Stimulated activated CD8-positive, alpha-beta memory T cell treated with anti-CD3 and anti-CD28 coated beads, Interleukin-2, amount 100 ng/mL, for 1 hour (primary cell): ENCODE measurements around the gene EBF3.

Experiments
- DNase-seq, 2 donors: peaks; one replicate each; pipeline ENCODE4 v3.0.0-alpha.2; 2020; ENCODE audit warnings: low read depth in 2 of 2

Gene EBF3

DNA sequence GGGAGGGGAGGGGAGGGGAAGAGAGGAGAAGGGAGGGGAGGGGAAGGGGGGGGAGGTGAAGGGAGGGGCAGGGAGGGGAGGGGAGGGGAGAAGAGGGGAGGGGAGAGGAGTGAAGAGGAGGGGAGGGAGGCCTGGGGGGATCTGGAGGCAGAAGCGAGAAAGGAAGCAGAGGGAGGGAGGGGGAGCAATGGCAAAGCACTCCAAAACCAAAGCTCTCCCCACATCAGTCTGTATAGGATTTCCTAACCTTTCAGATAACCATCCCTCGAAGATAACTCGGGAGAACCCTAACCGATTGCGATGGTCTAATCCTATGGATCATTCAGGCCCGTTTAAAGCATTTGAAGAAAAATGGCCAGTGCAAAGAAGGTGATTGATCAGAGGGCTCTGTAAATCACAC, 19.0 kb downstream of the EBF3 start:
- DNase-seq: no peak

DNA sequence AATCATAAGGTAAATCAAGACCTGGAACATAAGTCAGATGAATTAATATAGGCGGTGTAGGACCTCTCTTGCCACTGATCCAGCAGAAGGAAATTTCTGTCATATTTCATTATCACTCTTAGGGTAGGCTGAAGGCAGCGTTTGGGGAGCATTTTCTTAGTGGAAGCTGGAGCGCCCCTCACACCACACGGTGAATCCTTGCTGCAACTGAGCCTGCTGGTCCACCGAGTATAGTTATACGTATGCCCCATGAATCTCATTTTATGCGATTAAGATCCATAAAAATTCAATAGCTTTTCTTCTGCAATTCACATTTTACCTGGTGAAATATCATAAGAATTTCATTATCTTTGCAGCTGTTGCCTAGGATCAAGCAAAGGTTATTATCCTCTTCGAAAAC, 19.6 kb downstream of the EBF3 start:
- no peak for DNase-seq

DNA sequence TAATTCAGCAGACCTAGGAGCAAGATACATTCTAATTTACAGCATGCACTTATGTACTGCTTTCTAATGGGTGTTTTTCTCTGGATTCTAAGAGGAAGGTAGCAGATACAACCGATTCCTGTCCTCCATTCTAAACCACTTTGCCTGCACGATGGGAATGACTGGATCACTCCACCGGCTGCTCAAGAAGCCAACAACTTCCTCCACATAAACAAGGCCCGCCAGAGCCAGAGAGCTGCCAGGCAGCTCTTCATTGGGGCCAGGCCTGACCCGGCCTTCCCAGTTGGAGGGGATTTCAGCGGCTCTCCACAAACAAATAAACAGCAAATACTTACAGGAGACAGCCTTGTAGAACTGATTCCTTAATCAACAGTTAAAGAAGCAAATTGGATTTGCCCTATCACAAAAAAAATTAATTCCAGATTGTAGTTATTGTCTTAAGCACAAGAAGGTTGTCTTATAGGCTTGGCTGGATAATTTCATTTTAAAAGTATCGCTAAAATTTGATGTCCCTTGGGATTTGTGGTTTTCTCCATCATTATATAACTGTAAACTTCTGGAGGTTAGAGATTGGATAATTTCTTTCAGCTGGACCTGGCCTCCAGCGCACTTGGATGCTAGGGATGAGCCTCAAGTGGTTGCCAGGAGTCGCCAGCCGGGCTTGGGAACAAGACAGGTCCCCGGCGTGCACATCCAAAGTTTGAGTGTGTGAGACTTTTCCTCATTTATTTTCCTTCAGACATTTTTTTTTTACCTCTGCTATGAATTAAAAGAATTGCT, 20.9 kb downstream of the EBF3 start:
- DNase-seq: no peak

DNA sequence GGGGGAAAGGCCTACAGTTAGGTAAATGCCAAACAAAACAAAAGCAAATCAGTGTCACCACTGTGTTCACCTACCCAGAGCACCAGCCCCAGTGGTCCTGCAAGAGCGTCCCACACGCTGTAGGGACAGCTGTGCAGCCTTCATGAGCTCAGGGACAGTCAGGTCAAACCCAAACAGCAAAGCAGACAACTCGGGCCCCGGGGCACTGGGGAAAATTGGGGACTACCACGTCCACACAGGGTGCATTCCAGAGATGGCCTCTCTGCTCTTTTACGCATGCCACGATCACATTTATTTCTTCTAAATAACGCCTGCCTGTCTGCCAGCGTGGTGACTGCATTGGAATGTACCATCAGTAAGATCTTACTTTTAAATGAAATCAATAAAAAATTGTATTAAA, 21.7 kb downstream of the EBF3 start:
- DNase-seq: no peak

DNA sequence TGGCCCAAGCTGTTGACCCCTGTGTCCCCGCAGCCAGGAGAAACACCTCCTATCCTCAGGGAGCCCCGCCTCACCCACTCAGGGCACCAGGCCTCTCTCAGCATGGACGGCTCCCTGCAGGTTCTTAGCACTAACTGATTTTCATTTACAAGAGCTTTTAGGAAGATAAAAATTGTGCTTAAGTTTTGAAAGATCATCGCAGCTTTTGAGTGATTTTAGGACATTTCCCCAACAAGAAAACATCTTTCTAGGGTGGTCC, 22.1 kb downstream of the EBF3 start:
- DNase-seq: no peak

DNA sequence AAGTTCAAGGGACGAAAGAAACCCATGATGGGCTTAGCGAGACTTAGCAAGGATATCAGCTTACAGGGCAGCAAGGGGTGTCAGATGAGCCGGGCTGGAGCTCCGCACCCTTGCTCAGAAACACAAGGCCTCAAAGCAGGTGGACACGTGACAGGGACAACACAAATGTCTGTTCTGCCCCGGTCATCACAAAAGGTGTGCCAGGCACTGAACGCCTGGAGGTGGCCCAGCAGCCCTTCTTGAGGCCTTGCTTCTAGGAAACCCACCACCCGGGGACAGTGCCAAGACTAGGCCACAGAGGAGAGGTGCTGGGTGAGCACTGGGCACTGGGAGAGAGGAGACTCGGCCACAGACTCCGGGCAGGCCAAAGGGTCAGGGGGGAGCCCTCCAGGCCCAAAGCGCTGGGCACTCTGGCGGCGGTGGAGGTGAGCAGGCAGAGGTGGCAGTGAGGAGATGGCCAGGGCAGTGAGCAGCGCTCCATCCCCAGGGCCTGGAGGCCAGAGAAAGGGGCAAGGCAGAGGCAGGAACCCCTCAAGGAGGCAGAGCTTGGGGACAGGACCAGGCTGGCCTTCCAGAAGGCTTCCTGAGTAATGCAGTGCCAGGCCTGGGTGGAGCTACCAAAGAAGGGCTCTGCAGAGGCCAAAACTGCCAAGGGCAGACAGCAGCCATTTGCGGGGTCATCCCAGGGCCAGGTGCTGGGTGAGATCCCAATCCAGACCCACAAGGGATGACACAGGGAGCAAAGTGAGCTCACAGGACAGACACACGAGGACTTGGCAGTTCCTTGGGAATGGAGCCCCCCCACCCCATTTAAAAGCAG, 22.7 kb downstream of the EBF3 start:
- DNase-seq: no peak

DNA sequence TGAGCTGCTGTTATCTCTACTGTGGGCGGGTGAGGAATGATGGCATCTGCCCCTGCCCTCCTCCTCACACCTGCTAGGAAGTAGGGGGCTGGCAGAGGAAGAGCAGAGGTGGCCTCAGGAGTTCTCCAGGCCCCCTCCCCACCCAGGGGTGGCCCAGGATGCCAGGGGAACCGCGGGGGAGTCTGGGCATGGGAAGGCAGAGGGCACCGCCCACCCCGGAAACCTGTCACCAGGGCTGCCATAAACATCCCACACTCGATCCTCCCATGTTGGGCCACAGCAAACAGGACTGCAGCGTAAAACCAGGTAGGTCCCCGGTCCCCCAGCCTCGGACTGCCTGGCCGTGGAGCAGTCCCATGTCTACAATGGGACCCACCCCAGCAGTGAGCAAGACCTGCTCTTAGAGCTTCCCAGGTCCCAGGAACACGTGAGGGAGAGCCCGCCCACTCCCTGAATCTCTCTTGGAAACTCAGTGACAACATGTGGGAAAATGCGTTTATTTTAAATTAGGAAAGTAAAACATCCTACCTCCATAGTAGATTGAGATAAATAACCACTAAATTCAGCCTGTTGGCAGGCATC, 23.4 kb downstream of the EBF3 start:
- DNase-seq: no peak

DNA sequence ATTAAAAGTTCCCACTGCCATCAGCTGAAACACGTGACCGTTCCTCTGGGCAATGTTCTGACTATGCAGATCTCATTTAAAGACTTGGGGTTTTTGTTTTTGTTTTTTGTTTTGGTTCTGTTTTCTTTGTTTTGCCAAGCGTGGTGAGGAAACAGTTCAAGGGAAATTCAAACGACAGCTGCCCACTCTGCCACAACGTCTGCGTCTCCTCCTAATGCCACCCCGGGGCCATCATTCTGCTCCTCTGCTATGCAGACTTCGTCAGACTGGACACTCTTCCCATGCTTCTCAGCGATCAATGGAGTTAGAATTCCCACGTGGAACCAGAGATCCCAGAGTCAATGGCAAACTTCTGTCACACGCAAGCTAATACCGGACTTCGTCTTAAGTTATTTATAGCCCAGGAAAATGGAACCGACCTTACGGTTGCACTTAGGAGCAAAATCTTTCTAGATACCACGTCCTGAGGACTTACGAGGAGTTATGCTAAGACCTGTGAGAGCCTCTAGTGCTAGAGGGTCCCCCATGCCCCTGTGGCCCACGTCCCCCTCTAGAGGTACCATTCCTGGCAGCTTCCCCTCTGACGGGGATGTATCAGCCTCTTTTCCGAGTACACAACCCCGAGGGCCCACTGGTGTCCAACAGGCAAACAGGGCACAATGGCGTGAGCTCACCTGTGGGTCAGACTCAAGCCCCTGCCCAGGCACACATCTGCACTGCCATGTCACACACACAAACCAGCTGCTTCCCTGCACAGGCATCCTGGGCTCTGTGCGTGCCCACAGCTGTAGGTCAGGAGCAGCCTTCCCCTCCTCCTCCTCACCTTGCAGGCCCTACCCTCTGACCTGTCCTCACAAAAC, 24.4 kb downstream of the EBF3 start:
- DNase-seq: no peak

DNA sequence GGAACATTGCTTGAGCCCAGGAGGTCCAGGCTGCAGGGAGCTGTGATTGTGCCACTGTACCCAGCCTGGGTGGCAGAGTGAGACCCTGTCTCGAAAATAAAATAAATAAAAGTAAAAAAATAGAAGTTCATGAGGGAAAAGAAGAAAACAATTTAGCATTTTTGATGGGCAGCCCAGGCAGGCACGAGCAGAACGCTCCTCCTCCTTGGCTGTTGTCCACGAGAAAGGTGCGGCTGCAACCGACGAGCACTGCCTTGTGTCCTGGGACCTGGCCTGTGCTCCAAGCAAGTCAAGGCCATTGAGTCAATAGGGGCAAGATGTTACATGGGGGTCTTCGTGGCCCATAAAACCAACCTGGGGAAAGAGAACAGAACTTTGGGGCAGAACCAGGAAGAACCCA, 25.6 kb downstream of the EBF3 start:
- DNase-seq: no peak

DNA sequence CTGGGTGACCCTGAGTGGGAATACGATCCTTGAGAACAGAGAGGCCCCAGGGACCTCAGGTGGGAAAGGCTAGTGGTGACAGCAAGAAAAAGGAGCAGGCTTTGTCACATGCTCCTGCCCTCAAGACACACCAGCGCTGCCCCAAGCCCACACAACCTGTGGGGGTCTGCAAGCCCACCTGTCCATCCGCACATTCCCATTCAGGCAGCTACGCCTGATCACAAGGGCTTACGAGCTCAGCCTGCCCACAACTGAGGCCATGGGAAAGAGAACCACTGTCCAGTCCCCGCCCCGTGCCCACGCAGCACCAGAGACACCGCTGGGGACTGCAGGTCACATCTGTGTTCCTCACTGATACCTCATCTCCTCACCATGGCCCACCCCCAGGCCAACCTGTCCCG, 26.7 kb downstream of the EBF3 start:
- DNase-seq: no peak

DNA sequence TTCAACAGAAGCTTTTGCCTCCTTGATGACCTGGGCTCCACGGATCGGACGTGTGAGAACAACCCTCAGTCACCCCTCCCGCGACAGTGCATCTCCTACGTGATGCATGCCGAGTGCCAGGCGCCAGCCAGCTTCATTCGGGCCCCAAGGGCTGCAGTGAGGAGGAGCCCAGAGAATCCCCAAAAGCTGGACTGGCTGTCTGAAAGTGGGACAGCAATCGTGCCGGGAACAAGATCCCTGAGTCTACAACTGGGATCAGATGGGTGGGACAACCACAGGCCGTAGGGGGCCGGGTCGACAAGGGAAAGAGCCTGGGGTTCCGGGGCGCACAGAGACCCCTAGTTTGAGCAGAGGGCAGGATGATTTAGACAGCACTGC, 27.2 kb downstream of the EBF3 start:
- DNase-seq: no peak

DNA sequence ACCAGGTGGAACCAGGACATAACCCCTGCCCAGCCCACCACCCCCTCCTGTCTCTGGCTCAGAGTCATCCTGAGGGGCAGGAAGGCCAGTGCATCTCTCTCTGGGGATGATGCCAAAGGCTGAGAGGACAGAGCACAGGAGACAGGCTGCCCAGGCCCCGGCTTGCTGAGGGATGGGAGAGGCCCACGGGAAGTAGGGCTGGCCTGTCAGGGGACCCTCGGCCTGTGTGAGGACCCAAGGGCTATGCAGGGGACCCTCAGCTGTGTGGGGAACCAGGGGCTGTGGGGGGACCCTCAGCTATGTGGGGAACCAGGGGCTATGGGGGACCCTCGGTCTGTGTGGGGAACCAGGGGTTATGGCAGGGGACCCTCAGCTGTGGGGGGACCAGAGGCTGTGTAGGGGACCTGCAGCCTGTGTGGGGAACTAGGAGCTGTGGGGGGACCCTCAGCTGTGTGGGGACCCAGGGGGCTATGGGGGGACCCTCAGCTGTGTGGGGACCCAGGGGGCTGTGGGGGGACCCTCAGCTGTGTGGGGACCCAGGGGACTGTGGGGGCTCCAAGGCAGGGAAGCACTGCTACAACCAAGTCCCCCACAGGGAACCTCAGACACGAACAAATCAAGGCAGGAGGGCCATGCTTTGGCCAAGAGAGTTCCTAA, 27.7 kb downstream of the EBF3 start:
- DNase-seq: no peak

DNA sequence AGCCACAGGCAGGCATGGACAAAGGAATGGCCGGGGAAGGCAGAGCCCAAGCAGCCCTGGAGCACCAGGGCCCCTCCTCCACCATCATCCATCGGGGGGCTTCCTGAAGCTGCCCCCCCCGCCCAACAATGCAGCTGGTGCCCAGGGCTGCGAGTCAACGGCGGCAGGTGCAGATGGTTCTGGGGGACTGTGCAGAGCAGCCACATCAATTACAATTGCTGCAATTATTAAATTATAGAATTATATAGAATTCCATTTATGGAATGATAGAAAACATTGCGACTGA, 28.3 kb downstream of the EBF3 start:
- DNase-seq: no peak

DNA sequence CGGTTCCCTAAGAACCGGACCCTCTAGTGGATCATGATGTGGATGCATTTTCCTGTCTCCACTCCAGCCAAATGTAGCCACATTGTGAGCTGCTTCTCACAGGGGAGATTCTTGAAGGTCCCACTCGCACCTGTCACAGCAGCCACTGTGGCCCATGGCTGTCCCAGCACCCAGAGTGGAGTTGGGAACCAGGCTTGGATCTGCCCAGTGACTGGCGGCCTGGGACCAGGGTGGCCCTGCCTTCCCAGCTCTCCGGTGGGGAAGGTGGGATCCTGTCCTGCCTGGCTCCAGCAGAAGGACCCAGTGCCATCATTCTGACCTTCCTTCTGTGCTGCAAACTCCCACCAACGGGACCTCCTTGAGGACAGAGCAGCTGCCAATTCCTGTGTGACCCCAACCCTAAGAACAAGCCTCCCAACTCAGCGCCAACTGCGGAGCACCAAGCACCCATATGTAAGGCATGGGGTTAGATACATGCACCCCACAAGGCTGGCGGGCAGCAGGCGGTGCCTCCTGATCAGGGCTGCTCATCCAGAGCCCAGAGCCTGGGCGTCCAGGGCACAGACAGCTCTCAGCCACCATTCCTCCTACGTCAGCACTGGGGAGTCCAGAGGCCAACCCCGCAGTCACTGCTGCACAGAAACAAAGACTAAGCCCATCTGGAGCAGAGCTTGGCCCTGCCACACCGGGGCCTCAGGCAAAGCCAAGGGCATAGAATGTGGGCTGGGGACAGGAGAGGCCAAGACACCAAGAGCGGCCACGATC, 28.8 kb downstream of the EBF3 start:
- no peak for DNase-seq

DNA sequence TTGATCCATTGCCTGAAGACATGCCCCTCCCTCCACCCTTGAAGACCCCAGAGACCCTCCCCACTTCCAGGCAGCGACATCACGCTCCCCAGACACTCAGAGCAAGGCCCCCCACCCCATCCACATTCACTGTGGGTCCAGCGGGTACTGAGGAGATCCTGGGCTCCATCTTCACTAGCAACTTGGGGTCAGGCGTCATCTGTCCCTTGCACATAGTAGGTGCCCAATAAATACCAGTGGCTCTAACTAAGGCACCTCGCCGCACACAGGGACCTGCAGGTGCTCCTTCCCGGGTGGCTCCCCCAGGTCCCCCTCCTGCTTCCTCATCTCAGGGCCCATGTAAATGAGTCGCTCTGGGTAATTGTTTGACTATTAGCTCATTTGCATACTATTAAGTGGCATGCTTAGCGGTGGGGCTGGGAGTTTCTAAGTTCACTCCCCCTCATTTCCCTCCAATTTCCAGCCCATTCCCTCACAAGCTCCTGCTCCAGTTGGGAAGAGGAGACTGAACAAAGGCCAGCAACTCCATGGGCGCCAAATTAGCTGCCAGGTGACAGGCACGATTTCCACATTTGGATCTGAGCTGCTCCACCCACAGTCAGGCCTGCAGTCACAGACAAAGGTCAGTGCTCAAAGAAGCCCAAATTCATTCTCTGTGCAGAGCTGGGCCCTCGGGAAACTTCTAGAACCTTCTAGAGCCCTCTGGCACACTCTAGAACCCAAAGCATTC, 29.7 kb downstream of the EBF3 start:
- DNase-seq: no peak

DNA sequence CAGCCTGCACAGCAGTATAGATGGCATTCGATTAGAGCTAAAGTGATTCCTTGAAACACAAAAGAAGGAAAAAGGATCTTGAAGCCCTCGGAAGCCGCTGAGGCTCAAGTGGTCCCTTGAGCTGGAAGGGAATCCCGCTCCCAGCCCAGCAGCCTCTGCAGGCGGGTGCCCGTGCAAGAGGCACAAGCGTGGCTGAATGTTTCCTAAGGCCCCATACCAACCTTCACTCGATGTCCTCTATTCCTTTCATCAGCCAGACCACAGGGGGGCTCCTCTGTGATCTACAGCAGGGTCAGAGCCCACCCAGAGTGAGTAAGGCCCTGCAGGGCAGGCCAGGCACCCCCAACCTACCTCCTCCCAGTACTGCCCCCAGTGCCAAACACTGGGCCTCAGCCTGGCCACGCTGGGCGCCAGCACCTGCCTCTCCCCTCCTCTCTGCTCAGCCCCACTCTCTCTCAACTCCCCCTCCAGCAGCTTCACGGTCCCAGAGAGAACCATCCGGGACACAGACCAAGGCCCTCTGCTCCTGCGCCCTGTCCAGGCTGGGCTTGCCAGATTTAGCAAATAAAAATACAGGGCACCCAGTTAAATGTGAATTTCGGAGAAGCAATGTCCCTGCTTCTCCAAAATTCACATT, 30.5 kb downstream of the EBF3 start:
- no peak for DNase-seq

DNA sequence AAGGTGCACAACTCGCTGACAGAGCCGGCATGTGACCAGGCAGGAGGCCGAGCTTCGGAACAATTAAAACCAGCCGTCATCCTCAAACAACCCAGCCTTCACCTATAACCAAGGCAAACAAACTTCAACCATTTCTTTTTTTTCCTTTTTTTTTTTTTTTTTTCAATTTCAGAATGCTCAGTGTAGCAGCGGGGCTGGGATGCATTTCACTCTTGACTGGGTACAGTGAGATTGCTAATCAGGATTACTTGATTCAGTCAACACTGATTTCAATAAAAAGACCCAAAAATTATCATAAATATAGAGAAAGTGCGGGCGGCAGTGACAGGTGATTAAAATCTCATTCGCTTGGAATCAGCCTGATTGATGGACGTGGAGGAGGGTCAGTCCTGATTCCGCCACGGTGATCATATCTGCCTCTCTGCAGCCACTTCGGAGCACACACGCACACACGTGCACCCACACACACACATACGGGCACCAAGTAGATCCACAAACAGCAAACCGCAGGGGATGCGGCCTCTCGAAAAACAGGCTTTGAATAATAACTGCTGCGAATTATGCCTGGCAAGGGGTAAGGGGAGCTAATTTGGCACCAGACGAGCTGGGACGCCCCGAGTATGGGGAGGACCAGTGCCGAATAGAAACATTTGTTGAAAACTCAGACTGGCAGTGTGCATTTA, 31.2 kb downstream of the EBF3 start:
- DNase-seq: no peak

DNA sequence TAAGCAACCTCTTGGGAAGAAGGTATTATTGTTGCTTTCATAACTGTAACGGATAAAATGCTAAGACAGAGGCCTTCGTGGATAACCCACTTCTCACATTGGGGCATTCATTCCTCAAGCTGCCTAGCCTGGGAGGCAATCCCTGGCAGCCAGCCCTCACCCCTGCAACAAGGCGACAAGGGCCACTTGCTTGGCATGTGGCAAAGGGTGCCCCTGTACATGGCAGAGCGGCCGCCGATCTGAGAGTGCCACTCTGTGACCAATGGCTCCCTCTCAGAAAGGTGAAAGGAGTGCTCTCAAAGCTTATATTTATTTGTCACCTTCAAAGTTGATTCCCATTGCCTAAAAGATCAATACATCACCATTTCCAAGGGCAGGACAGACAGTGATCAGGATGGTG, 31.9 kb downstream of the EBF3 start:
- DNase-seq: no peak
